Activated CD8-positive, alpha-beta memory T cell treated with anti-CD3 and anti-CD28 coated beads, Interleukin-2, amount 50 U/mL, for 1 hour (primary cell): ENCODE measurements around the gene EFCAB7.

Experiments used
- DNase-seq: peaks from one replicate; pipeline ENCODE4 v3.0.0-alpha.2; 2020; ENCODE audit errors: extremely low read depth

EFCAB7 gene

DNA sequence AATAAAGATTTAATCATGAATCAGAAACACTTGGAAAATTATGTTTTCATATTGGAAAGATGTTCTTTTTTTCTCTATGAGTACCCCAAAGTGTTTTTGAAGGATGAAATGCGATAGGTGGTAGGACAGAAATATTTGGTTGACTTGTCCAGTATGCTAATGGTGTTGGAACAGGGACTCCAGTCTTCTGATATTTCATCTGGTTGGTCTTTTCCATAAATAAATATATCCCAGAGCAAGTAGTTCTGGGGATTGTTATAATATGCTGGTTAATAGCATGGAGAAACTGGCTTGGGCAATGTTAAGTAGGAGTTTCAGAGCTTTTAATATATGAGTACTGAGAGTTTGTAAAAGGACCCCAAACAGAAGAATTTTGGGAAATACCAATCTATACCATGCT, 78.6 kb downstream of the EFCAB7 start:
- DNase-seq, result no peak

DNA sequence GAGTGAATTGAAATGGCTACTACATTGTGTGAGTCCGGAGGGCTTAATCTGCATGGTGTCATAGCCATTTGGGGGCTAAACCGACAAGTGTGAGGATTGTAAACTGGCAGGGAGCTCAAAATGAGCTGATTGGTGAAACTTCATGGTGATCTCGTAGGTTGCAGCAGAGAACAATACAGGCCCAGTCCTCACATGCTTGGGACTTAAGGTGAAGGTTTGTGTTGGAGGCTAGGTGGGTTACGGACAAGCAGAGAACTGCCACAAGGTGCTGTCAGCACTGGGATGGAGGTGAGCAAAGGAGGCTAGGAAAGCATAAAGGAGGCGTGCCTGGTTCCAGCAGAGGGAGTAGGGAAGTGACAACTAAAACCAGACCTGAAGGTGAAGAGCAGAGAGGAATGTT, 79.3 kb downstream of the EFCAB7 start:
- no peak for DNase-seq

DNA sequence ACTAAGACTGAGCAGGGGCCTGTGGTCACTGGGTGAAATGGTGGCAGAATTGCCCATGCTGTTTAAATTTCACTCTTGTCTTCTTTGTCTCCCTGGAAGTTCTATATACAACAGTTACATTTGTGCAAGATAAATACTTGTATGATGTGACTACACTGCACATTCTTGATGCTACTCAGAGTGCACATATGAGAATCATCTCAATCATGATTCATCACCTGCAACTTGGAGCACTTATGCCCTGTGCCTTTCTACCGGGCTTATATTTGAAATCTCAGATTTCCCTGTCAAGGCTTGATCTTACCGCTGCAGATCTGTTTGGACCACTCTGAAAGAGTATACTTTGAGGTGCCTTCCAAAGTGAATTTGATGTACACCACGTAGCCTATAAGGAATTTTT, 80.5 kb downstream of the EFCAB7 start:
- no peak for DNase-seq

DNA sequence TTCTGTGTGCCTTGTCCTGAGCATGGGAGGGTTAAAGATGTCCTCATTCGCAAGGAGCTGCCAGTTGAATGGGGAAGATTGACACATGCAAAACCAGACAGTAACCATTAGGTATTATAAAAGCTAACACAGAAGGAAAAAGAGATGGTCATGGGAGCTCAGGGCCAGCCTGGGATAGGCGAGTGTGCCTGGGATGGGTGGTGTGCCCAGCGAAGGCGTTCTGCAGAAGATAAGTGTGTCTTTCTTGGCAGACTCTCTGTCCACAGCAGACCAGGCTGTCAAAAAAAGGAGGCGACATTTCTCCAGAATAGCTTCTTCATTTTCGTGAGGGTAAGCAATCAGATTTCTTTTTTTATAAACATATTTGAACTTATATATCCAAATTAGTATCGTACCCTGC, 84.0 kb downstream of the EFCAB7 start:
- no peak for DNase-seq

DNA sequence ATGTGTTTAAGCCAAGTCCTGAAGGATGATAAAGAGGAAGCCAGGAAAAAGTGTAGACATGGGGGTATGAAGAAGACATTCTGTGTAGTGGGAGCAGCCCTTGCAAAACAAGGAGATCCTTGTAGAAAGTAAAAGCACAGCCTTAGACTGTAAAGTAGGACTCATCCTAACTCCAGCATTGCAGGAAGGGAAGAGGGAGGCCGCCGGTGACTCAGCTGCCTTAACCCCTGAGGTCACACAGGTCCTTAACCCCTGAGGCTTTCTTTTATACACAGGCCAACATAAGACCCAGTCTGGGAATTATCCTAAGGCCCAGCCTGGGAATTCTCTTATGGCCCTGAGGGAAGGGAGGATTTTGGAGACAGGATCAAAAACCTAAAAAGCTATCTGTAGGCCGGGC, 87.9 kb downstream of the EFCAB7 start:
- DNase-seq, result no peak

DNA sequence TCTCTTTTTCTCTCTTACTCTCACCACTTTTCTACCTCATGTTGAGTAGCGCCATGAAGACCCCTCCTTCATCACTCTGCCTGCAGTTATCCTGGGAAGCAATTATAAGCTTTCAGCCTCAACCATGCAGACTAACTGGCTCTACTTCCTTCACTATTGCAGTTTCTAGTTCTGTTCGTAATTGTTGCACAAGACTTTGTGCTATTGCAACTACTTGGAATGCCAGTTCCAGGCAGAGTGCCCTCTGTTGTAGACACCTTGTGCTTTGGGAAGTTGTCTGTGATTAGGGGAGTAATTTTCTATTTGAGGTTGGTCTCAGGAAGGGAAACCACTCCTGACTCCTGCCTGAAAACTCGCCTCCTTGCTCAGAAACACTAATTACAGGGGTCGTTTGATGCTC, 89.2 kb downstream of the EFCAB7 start:
- DNase-seq, result no peak

DNA sequence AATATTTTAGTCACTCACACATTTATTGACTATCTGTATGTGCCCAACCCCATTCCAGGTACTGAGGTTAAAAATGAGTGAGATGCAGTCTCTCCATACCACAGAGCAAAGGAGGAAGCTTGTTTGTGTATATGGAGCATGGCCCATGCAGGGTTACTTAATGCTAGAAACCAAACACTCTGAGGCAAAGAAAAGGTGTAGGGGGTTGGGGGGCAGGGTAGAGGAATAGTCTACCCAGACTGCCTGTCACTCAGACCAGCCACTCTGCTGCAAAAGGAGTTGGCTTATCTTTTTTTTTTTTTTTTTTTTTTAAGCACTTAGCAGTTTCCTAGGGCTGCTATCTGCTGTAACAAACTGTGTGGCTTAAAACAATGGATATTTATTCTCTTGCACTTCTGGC, 89.6 kb downstream of the EFCAB7 start:
- DNase-seq, result no peak

DNA sequence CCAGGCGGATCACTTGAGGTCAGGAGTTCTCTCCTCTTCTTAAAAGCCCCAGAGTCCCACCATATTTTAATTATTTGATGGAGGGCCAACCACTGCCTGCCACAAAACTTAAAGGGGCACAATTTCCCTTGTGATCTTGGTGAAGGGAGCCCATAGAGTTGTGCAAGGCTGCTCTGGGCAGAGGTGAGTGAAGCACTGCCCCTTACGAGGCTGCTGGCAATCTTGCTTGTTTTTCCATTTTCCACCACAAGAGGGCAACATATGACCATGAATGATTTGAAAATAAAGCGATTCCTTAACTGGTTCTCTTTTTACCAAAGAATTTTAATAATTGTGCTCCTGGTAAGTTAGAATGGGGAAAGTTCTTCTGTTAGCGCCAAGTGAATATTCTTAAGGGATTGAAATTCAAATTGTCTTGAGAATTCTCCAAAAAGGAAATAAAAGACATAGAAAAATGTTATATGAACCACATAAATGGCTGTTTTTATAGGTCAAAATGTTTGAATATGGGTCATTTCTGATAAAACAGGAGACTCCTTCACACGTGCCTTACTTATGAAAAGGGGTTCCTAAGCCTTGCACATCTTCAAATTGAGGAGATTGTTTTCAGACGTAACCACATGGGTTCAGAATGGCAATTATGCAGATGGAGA, 92.6 kb downstream of the EFCAB7 start:
- peak; percentile 24 for DNase-seq

DNA sequence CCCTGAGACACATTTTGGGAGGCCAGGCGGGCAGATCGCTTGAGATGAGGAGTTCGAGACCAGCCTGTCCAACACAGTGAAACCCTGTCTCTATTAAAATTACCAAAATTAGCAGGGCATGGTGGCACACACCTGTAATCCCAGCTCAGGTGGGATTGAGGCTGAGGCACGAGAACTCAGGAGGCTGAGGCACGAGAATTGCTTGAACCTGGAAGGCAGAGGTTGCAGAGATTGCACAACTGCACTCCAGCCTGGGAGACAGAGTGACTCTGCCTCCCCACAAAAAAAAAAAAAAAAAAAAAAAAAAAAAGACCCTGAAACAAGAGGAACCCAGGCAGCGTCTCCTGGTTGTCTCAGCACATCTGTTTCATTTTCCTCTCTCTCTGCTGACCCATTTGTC, 94.1 kb downstream of the EFCAB7 start:
- no peak for DNase-seq

DNA sequence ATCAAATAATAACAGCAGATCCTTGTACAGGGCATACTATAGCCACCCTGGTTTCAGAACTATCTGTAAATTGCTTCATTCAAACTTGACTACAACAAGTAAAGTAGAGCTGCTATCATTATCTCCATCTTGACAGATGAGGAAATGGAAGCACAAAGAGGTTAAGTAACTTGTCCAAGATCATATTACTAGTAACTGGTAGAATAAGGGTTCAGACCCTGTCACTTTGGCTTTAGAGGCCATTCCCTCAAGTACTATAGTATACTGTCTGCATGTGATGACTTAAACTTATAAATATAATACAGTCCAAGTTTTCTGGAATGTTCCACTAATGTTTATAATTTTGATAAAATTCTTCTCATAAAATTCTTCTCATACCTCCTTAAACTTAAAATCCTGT, 94.7 kb downstream of the EFCAB7 start:
- DNase-seq, result no peak

DNA sequence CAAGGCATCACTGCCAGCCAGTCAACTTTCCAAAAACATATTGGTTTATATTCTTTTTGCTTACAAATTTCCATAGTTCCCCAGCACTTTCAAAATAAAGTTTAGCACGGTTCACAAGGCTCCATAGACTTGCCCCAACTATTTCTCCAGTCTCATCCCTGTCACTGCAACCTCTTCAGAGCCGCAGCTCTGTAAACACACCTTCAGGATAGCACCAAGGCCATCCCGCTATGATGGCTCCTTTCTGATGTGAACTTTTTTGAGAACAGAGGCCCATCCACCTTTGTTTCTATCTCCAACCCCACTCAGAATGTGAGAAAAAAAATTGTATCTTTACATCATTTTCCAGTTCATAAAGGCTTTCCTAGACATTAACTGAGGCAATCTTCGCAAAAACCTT, 96.2 kb downstream of the EFCAB7 start:
- no peak for DNase-seq

DNA sequence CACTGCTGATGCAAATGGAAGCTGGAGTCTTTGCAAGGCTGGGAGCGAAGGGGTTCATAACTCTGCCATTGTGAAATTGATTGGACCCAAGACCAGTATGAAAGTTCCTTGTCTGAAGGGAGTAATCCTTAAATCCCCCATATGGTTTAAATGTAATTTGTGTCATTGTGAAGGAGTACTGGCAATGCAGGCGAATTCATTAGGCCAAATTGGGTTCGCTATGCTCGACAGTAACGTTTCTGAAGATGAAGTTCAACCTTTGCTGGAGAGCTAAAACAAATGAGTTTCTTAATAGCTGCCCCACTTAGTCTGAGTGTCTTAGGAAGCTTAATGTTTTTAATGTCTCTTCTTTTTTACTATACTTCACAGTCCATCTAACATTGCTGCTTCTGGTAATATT, 97.3 kb downstream of the EFCAB7 start:
- no peak for DNase-seq

DNA sequence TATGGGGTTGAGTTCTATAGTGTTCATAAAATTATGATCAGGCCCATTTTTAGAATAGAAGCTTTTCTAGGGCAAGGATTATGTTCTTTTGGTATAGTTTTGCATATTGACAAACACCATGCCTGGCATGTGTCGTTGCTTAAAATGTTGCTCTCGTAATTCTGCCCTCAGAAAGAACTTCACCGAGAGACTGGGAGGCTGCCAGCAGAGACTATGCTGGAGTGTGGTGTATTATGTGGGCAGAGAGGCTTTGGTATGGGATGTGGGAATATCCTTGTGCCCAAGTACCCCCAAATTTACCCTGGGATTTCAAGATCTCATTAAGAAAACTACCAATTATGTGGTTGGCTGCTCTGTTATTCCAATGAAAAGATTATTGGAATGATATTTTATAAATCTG, 97.8 kb downstream of the EFCAB7 start:
- DNase-seq, result no peak

DNA sequence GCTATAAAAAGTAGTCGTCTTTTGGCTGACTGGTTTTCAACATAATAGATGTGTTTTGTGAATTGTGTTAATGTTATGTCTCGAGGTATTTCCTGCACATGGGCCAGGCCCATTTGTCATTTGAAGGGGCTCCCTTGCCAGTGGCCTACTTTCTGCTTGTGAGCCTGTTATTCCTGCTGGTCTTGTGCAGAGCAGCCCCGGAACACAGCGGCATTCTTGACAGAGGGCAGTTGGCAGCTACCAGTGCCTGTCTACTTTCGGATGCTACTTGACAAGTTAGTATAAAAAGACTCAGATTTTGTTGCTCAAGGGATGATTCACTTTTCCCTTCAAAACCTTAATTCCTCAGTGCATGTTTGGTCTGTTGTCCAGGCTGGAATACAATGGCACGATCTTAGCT, 98.4 kb downstream of the EFCAB7 start:
- no peak for DNase-seq
